ENCODE data around the gene CIDEC.
"Not testable (repeated sequence)": the region's sequence is repeated elsewhere in the genome, so short reads cannot be mapped to it uniquely, and the experiment has no call there.

CIDEC gene

DNA sequence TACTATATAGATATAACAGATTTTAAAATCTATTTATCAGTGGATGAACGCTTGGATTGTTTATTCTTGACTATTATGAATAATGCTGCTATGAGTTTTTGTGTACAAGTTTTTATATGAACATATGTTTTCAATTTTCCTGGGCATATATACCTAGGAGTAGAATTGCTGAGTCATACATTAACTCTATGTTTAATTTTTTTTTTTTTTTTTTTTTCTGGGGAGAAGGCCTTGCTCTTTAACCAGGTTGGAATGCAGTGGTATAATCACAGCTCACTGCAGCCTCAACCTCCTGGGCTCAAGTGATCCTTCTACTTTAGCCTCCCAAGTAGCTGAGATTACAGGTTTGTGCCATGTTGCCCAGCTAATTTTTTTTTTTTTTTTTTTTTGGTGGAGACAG, 9.1 kb downstream of the CIDEC start:
- TF ChIP-seq, protein P1, sequence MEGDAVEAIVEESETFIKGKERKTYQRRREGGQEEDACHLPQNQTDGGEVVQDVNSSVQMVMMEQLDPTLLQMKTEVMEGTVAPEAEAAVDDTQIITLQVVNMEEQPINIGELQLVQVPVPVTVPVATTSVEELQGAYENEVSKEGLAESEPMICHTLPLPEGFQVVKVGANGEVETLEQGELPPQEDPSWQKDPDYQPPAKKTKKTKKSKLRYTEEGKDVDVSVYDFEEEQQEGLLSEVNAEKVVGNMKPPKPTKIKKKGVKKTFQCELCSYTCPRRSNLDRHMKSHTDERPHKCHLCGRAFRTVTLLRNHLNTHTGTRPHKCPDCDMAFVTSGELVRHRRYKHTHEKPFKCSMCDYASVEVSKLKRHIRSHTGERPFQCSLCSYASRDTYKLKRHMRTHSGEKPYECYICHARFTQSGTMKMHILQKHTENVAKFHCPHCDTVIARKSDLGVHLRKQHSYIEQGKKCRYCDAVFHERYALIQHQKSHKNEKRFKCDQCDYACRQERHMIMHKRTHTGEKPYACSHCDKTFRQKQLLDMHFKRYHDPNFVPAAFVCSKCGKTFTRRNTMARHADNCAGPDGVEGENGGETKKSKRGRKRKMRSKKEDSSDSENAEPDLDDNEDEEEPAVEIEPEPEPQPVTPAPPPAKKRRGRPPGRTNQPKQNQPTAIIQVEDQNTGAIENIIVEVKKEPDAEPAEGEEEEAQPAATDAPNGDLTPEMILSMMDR (conservative IDR thresholded peaks at IDR 0.05; ENCODE audit: low read length) = no peak
- DNase-seq (ENCODE audit: low read depth) = peak; percentile 66
- H3K4me3 ChIP-seq (ENCODE audit: low read length) = no peak overlapping the region

DNA sequence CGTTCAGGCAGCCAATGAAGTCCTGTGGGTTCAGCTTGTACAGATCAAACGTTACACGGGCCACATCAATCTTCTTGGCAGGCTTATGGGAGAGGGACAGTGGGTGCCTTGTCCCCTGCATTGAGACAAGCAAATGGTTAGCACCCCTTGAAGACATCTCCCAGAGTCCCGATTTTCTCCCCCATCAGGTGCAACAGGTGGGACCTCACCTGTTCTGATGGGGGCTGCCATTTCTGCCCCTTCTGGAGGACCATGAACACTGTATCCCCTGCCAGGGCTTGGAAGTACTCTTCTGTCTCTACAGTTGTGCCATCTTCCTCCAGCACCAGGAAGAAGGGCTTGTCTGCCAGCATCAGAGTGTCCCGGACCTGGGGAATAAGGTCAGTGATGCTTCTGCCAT, 10.1 kb downstream of the CIDEC start:
- DNase-seq (ENCODE audit: low read depth) = no peak
- no peak overlapping the region for H3K4me3 ChIP-seq (ENCODE audit: low read length)
- TF ChIP-seq, protein P1 (conservative IDR thresholded peaks at IDR 0.05; ENCODE audit: low read length) = no peak

DNA sequence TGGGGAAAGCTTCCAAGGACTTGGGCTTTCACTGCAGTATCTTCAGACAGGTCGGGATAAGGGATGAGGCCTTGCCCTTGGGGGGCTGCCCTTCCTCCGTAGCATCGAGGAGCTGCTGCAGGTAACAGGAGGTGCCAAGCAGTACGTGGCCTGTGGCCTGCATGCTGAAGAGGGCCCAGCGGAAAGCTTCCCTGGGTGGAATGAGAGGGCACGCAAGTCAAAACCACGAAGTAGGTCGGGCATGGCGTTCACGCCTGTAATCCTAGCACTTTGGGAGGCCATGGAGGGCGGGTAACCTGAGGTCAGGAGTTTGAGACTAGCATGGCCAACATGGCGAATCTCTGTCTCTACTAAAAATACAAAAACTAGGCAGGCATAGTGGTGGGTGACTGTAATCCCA, 12.9 kb downstream of the CIDEC start:
- H3K4me3 ChIP-seq (ENCODE audit: low read length) = no peak overlapping the region
- TF ChIP-seq, protein P1 (conservative IDR thresholded peaks at IDR 0.05; ENCODE audit: low read length) = no peak
- DNase-seq (ENCODE audit: low read depth) = no peak

DNA sequence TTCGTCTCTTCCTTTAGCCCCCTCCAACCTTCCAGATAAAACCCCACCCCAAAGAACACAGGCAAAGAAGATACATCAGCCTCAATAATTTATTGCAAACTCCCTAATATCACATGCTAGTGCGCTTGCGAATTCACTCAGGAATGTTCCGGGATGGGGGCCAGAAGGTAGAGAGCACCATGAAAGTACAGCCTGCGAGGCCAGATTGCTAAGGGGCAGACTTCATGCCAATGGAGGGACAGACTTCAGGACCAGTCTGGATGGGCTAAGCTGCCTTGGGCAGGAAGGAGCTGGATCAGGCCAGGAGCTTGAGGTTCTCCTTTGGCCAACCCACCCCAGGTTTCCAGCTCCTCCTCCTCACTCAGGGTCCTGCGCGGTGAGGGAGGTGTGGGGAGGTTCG, 13.4 kb downstream of the CIDEC start:
- TF ChIP-seq, protein P1 (conservative IDR thresholded peaks at IDR 0.05; ENCODE audit: low read length) = no peak
- H3K4me3 ChIP-seq (ENCODE audit: low read length) = no peak overlapping the region
- peak; percentile 25 for DNase-seq (ENCODE audit: low read depth)

- DNase-seq (ENCODE audit: low read depth); H3K4me3 ChIP-seq (ENCODE audit: low read length): not testable (repeated sequence)
Observed at GRCh38 chr3:9865125-9865637, 14.9 kb downstream of the CIDEC start.

DNA sequence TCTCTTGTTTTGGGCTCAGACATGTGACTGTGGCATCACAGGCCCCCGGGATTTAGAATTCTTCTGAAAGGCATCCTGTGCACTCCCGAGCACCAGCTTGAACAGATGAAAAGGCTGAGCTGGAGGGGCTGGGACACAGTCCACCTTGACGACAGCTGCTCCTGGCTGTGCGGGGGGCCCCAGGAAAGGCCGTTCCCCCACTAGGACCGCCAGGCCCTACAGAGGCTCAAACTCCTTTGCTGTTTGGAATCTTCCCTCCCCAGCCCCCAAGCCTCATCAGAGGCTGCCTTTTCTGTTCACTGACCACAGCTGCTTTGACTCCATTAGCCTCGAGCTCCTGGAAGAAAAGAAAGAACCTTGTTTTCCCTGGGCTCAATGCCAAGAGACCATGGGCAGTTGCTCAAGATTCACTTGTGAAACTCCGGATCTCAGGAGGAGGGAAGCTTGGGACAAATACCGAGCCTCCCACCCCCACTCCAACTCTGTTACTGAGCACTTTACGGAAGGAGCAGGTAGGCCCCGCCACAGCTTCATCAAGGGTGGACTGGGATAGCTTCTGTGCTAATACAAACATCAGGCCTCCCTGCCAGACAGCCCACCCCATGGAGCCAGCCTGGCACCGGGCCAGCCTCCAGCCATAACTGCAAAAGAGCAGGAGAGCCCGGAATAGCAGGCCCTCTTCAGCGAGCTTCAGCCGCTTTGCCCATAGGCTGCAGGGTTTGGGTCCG, 15.7 kb downstream of the CIDEC start:
- TF ChIP-seq, protein P1 (conservative IDR thresholded peaks at IDR 0.05; ENCODE audit: low read length) = no peak
- peak; percentile 87 for DNase-seq (ENCODE audit: low read depth)
- H3K4me3 ChIP-seq (ENCODE audit: low read length) = no peak overlapping the region

DNA sequence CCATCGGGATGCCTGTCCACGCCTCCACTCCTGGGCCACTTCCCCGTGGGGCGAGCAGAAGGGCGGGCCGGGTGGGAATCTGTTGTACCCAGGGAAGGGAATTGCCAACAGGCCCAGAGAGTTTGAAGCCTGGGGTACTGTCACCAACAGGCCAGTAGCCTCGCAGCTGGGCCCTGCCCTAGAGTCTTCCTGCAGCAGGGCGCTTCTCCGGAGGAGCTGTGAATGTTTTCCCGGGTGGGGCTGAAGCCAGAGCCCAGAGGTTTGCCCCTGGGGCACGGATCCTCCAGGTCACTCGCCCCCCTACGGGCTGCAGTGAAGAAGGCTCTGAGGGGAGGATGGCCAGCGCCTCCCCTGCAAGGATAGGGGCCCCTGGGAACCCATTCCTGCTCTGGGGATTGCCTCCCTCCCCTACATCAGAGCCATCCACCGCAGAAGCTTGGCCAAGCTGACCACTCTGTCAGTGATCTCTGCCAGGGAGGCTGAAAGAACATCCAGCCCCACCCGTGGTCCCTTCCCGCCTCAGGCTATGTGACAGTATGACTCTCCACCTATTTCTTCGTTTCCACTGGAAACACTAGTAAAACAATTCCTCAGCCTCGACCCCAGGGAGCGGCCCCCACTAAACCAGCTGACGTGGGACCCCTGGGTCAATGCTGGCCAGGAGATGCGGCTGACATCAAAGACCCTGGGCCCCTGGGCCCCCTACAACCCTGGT, 16.8 kb downstream of the CIDEC start:
- TF ChIP-seq, protein P1 (conservative IDR thresholded peaks at IDR 0.05; ENCODE audit: low read length) = no peak
- H3K4me3 ChIP-seq (ENCODE audit: low read length) = peak overlapping the region; percentile 38
- no peak for DNase-seq (ENCODE audit: low read depth)
